OCI-LY7 (cell line): ENCODE results near the gene MYRFL. TPM values are rescaled to one million over a fixed set of nuclear protein-coding genes. Genes with fewer than 3 reads are reported as not detected.

Experiments used
- BruUV-seq: library from RNA; stranded (reverse); fragments of 400-500 nt; replicated peaks from 2 replicates; lab custom pipeline; 2021; lab: Mats Ljungman, UMichigan
- CTCF ChIA-PET: fragments of 300-600 bp; sonication (Branson Sonifier 250); formaldehyde crosslinking; loops from one replicate; lab custom pipeline; 2022; ENCODE audit warnings: antibody characterized with exemption; ENCODE audit not compliant: unreplicated experiment; lab: Charles Lee
- POLR2A ChIA-PET: fragments of 300-600 bp; sonication (Branson Sonifier 250); formaldehyde crosslinking; loops from one replicate; lab custom pipeline; 2022; ENCODE audit warnings: antibody characterized with exemption; lab: Charles Lee
- DNase-seq: peaks from one replicate; pipeline ENCODE4 v3.0.0-alpha.2; 2015; ENCODE audit warnings: low spot score
- H2AFZ ChIP-seq: fragments of 200-600 bp; sonication (generic), shearing (Covaris generic); 2 replicates; pipeline ENCODE4 v1.6.1; 2014; ENCODE audit warnings: mild to moderate bottlenecking, antibody characterized with exemption, low read length, moderate library complexity
- H3K27ac ChIP-seq: fragments of 200-600 bp; sonication (generic); 2 replicates; pipeline ENCODE4 v1.5.1; 2014; ENCODE audit warnings: mixed run types, low read depth, mild to moderate bottlenecking, moderate library complexity, low read length, inconsistent platforms; ENCODE audit not compliant: poor library complexity, severe bottlenecking
- H3K36me3 ChIP-seq: fragments of 200-600 bp; sonication (generic); 2 replicates; pipeline ENCODE4 v1.6.1; 2014; ENCODE audit warnings: mild to moderate bottlenecking, antibody characterized with exemption, low read length, moderate library complexity, mixed read lengths; ENCODE audit not compliant: insufficient read depth
- H3K4me1 ChIP-seq: fragments of 200-600 bp; sonication (generic); 2 replicates; pipeline ENCODE4 v1.5.1; 2014; ENCODE audit warnings: mild to moderate bottlenecking, low read length; ENCODE audit not compliant: insufficient read depth, poor library complexity, severe bottlenecking
- H3K4me2 ChIP-seq: fragments of 200-600 bp; sonication (generic); 2 replicates; pipeline ENCODE4 v1.6.1; 2014; ENCODE audit warnings: mild to moderate bottlenecking, low read length
- H3K4me3 ChIP-seq: fragments of 200-600 bp; sonication (generic); 2 replicates; pipeline ENCODE4 v1.5.1; 2014; ENCODE audit warnings: mild to moderate bottlenecking, low read depth, low read length; ENCODE audit not compliant: poor library complexity, severe bottlenecking
- H3K79me2 ChIP-seq: fragments of 200-600 bp; sonication (generic); 2 replicates; pipeline ENCODE4 v1.6.1; 2016; ENCODE audit warnings: low read depth, mild to moderate bottlenecking, low read length, moderate library complexity, mixed read lengths; ENCODE audit not compliant: insufficient read depth
- H3K9me2 ChIP-seq: fragments of 200-600 bp; sonication (generic); 2 replicates; pipeline ENCODE4 v1.6.1; 2016; ENCODE audit warnings: mild to moderate bottlenecking, low read length, mixed read lengths; ENCODE audit not compliant: insufficient read depth
- H3K9me3 ChIP-seq: fragments of 200-600 bp; sonication (generic); 2 replicates; pipeline ENCODE4 v1.6.1; 2014; ENCODE audit warnings: mild to moderate bottlenecking, mixed run types, low read length, mixed read lengths
- H4K20me1 ChIP-seq: fragments of 200-600 bp; sonication (generic); 2 replicates; pipeline ENCODE4 v1.6.1; 2014; ENCODE audit warnings: mild to moderate bottlenecking, antibody characterized with exemption, low read length, moderate library complexity, mixed read lengths; ENCODE audit not compliant: insufficient read depth
- CTCF ChIP-seq: fragments of 200-600 bp; sonication (generic); conservative IDR thresholded peaks from 2 replicates; pipeline ENCODE4 v1.5.1; 2014; ENCODE audit warnings: mild to moderate bottlenecking, antibody characterized with exemption, low read length, moderate library complexity, mixed read lengths
- EZH2phosphoT487 ChIP-seq: fragments of 200-600 bp; sonication (generic); IDR thresholded peaks from 2 replicates; pipeline ENCODE4 v1.6.1; 2018; ENCODE audit warnings: low read depth, borderline replicate concordance, mild to moderate bottlenecking, mixed run types, antibody characterized with exemption, low read length, moderate library complexity, mixed read lengths
- intact Hi-C: fragments of 100-400 bp; cut with micrococcal nuclease; formaldehyde crosslinking; loops from one replicate; pipeline ENCODE4 v1.10.0; 2022; ENCODE audit not compliant: unreplicated experiment
- total RNA-seq, 2 experiments: library from RNA; depleted of rRNA in 1 of 2; stranded (reverse); fragments of >200 nt in 1 of 2; shearing (Covaris generic) in 1 of 2; gene quantifications; 2 replicates each; pipeline ENCODE4 v1.2.3, GENCODE V29; 2014 to 2022

MYRFL gene
- total RNA-seq, 2 experiments from 2014 or later, result 0.41 TPM; not detected in 1

DNA sequence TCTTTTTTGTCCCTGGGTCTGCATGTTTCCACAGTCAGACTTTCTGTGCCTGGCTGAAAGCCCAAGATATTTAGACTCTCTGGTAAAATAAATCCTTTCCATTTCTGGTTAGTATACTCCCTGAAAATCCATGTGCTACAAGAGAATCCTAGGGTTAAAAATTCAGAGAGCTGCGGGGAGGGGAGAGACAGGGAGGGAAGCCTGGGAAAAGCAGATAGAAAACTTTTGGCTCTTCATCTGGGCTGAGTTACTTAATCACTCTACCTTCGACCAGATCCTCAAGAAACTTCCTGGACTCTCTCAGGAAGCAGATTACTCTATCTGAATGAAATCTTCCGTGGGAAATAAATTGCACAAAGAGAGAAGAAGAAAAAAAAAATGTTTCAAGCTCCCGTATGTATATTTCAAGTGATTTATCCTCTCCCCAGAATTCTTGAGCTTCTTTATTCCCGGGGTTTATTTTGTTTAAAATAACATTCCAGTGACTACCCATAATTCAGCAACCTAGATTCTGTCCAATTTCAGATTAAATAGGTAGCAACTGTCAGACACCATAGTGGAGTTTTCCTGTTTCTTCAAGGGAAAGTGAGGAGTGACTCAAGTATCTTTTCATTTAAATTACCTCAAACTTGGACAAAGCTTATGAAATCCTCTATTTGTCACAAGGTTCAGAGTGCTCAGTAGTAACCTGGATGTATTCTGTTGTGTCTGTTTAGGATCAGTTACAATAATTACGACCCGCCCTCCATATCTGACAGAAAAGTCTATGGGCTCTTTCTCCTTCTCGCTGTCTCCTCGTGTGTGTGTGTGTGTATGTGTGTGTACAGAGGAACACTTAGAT, 163.7 kb downstream of the MYRFL start:
- Histone ChIP-seq H3K79me2 (no peaks in the 10 kb centered on the region), H3K27ac (no peak overlapping the region), H3K4me1 (no peaks in the 10 kb centered on the region), H4K20me1 (no peaks in the 10 kb centered on the region), H3K9me2 (no peaks in the 10 kb centered on the region), H3K4me2 (no peak overlapping the region), H3K9me3 (no peaks in the 10 kb centered on the region), H2AFZ (no peak overlapping the region; the same call in 1 of the 2 replicates), H3K36me3 (no peaks in the 10 kb centered on the region), H3K4me3 (no peak overlapping the region)
- CTCF ChIA-PET, result no interaction called here
- POLR2A ChIA-PET, result interaction anchor here (0.6 to 1.2 kb wide), 6 partner anchors 10 to 394 kb away, joined by 3 to 4 read pairs (median 3); no protein-coding TSS in a partner anchor
- TF ChIP-seq CTCF (no peak), EZH2phosphoT487 (no peak)
- intact Hi-C loops, result loop anchor here (5.0 kb wide), 1 partner anchor 86 kb away; no protein-coding TSS in a partner anchor
- BruUV-seq, result no TSS peak
- no peak for DNase-seq

DNA sequence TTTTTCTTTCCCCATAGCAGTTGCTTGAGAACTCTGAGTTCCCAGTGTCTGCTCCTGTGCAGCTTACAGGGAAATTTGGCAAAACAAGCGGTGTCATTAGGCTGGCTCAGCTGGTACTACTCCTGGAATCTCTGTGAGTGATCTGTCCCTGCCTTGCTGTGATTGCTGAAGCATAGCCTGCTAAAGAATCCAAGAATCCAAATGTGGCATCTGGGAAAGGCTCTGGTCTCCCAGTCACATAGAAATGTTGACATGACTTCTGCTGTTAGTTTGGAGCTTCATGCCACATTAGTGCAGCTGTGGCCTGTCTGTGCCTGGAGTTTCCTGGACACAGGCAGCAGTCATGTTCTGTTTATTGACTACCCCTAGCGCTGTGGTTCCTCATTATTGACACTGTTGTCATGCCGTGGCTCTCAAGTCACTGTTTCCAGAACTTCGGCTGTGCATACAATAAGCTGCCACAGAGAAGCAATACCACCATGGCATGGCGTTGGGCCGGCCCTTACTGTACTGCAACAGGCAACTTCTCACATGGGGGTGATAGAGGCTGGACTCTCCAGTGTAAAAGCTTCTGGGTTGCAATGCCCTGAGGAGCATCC, 166.8 kb downstream of the MYRFL start:
- Histone ChIP-seq H3K36me3 (no peaks in the 10 kb centered on the region), H3K4me3 (no peak overlapping the region), H4K20me1 (no peaks in the 10 kb centered on the region), H3K79me2 (no peaks in the 10 kb centered on the region), H3K9me2 (no peaks in the 10 kb centered on the region), H3K4me2 (no peak overlapping the region), H3K9me3 (no peaks in the 10 kb centered on the region), H2AFZ (no peak overlapping the region), H3K27ac (no peak overlapping the region), H3K4me1 (no peaks in the 10 kb centered on the region)
- ChIA-PET POLR2A (no interaction called here), CTCF (no interaction called here)
- no peak for DNase-seq
- TF ChIP-seq EZH2phosphoT487 (no peak), CTCF (no peak)
- no TSS peak for BruUV-seq
- intact Hi-C loops, result no loop called here
